ENCODE data around the gene SORCS3.

DNA sequence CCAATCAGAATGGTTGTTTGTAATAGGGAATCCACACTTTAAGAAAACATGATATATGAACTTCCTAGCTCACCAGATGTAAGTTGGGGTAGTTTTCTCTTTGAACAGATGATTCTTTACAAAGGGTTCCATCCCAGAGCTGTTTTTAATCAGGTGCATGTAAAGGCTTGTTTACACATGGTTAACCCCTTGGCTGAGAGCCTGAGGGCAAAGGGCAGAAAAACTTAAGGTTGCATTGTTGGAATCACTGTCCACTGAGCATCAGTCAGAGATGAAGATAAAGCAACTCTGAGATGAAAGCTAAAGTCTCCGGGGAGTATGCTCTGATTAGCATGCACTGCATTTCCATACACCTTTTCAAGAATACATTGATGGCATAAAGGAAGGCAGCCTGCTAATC lies 518.2 kb downstream of the SORCS3 start:
- TF ChIP-seq POLR2A (IDR thresholded peaks at IDR 0.05), result no peak
- TF ChIP-seq, protein P1, sequence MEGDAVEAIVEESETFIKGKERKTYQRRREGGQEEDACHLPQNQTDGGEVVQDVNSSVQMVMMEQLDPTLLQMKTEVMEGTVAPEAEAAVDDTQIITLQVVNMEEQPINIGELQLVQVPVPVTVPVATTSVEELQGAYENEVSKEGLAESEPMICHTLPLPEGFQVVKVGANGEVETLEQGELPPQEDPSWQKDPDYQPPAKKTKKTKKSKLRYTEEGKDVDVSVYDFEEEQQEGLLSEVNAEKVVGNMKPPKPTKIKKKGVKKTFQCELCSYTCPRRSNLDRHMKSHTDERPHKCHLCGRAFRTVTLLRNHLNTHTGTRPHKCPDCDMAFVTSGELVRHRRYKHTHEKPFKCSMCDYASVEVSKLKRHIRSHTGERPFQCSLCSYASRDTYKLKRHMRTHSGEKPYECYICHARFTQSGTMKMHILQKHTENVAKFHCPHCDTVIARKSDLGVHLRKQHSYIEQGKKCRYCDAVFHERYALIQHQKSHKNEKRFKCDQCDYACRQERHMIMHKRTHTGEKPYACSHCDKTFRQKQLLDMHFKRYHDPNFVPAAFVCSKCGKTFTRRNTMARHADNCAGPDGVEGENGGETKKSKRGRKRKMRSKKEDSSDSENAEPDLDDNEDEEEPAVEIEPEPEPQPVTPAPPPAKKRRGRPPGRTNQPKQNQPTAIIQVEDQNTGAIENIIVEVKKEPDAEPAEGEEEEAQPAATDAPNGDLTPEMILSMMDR (IDR thresholded peaks at IDR 0.05), result no peak
